22Rv1 (cell line): Measurements from ENCODE around the gene DNLZ.

Source experiments
- H3K27ac ChIP-seq: fragments of 450-650 bp; 2 replicates; pipeline ENCODE4 v1.5.1; 2017
- CTCF ChIP-seq: fragments of 450-650 bp; IDR thresholded peaks from 2 replicates; pipeline ENCODE4 v1.5.1; 2017; ENCODE audit warnings: mild to moderate bottlenecking
- ZFX ChIP-seq: fragments of 450-650 bp; IDR thresholded peaks from 2 replicates; pipeline ENCODE4 v1.6.1; 2017; ENCODE audit warnings: antibody characterized with exemption, borderline replicate concordance

Gene DNLZ

GRCh38 chr9:136331556-136332481 lies 31.7 kb downstream of the DNLZ start:
- TF ChIP-seq CTCF = no peak
- TF ChIP-seq ZFX = no peak
- no peak overlapping the region for H3K27ac ChIP-seq

- H3K27ac ChIP-seq = no peak overlapping the region
- no peak for TF ChIP-seq ZFX
- no peak for TF ChIP-seq CTCF
Observed at GRCh38 chr9:136331030-136331429, 32.5 kb downstream of the DNLZ start.

- TF ChIP-seq CTCF (no peak), ZFX (no peak)
- no peak overlapping the region for H3K27ac ChIP-seq
Observed at GRCh38 chr9:136330406-136330990, 33.0 kb downstream of the DNLZ start.

- TF ChIP-seq ZFX (no peak), CTCF (no peak)
Observed at GRCh38 chr9:136329636-136330405, 33.7 kb downstream of the DNLZ start.

GRCh38 chr9:136329211-136329627 lies 34.3 kb downstream of the DNLZ start:
- no peak for TF ChIP-seq ZFX
- TF ChIP-seq CTCF = no peak
- no peak overlapping the region for H3K27ac ChIP-seq

More at GRCh38 chr9:136329636-136330405, 33.7 kb downstream of the DNLZ start:
- no peak overlapping the region for H3K27ac ChIP-seq

GRCh38 chr9:136328622-136329041 lies 34.9 kb downstream of the DNLZ start:
- TF ChIP-seq CTCF (no peak), ZFX (no peak)
- H3K27ac ChIP-seq = peak overlapping the region; percentile 55; the same call in 1 of the 2 replicates
